ENCODE measurements around the gene DCAF4L1. TPM values are rescaled to one million over a fixed set of nuclear protein-coding genes. Genes with fewer than 3 reads are reported as not detected.
A peak's percentile ranks its signal among the peaks of the same experiment; 100 is the strongest.

DCAF4L1 gene
- total RNA-seq, result 0.24 TPM
- long read RNA-seq, result 0 reads

GRCh38 chr4:41981456-41981855 lies at the start of gene DCAF4L1:
Gene DCAF4L1 (plus strand): TSS chr4:41981756. CDS start chr4:41981793, 37 bp downstream.
- intact Hi-C loops (cut with DNase I), result no loop called here
- ATAC-seq, result no peak
- DNase-seq (ENCODE audit: missing footprints), result no peak

GRCh38 chr4:41932988-41933387 lies 48.6 kb upstream of the DCAF4L1 start:
- intact Hi-C loops (cut with DNase I), result no loop called here
- ATAC-seq (no peak), DNase-seq (ENCODE audit: missing footprints) (no peak)

GRCh38 chr4:41933997-41934503 lies 47.5 kb upstream of the DCAF4L1 start:
- DNase-seq (ENCODE audit: missing footprints) (no peak), ATAC-seq (peak; percentile 17)
- intact Hi-C loops (cut with DNase I), result loop anchor here (2.0 kb wide), 1 partner anchor 57 kb away; the partner anchor contains the start of gene SLC30A9

- ATAC-seq, result peak; percentile 23
- no peak for DNase-seq (ENCODE audit: missing footprints)
- intact Hi-C loops (cut with DNase I), result loop anchor here (2.0 kb wide), 1 partner anchor 56 kb away; the partner anchor contains the start of gene SLC30A9
Observed at GRCh38 chr4:41934514-41934900, 47.0 kb upstream of the DCAF4L1 start.

GRCh38 chr4:41934901-41935651 lies 46.5 kb upstream of the DCAF4L1 start, which contains the start of gene TMEM33:
Gene TMEM33 (plus strand): TSS chr4:41935429. CDS start chr4:41935485, 56 bp downstream.
- DNase-seq (ENCODE audit: missing footprints), result peak; percentile 89
- intact Hi-C loops (cut with DNase I), result loop anchor here (2.0 kb wide), 1 partner anchor 56 kb away; the partner anchor contains the start of gene SLC30A9
- ATAC-seq, result peak; percentile 97

GRCh38 chr4:41935652-41936021 lies 45.9 kb upstream of the DCAF4L1 start:
- intact Hi-C loops (cut with DNase I), result loop anchor here (2.0 kb wide), 1 partner anchor 55 kb away; the partner anchor contains the start of gene SLC30A9
- DNase-seq (ENCODE audit: missing footprints) (no peak), ATAC-seq (no peak)

- DNase-seq (ENCODE audit: missing footprints), result no peak
- no peak for ATAC-seq
- intact Hi-C loops (cut with DNase I), result no loop called here
Observed at GRCh38 chr4:41939016-41939626, 42.4 kb upstream of the DCAF4L1 start.

GRCh38 chr4:41940834-41941233 lies 40.7 kb upstream of the DCAF4L1 start:
- DNase-seq (ENCODE audit: missing footprints) (no peak), ATAC-seq (no peak)
- intact Hi-C loops (cut with DNase I), result no loop called here

GRCh38 chr4:41943506-41943905 lies 38.0 kb upstream of the DCAF4L1 start:
- no peak for ATAC-seq
- intact Hi-C loops (cut with DNase I), result no loop called here
- no peak for DNase-seq (ENCODE audit: missing footprints)

- no peak for DNase-seq (ENCODE audit: missing footprints)
Observed at GRCh38 chr4:41944089-41944488, 37.5 kb upstream of the DCAF4L1 start.

GRCh38 chr4:41949531-41949930 lies 32.0 kb upstream of the DCAF4L1 start:
- DNase-seq (ENCODE audit: missing footprints) (no peak), ATAC-seq (no peak)
- intact Hi-C loops (cut with DNase I), result no loop called here

More at GRCh38 chr4:41944089-41944488, 37.5 kb upstream of the DCAF4L1 start:
- intact Hi-C loops (cut with DNase I), result no loop called here
- no peak for ATAC-seq

GRCh38 chr4:41957634-41958033 lies 23.9 kb upstream of the DCAF4L1 start:
- ATAC-seq (no peak), DNase-seq (ENCODE audit: missing footprints) (no peak)
- intact Hi-C loops (cut with DNase I), result loop anchor here (5.0 kb wide), 1 partner anchor 325 kb away; no protein-coding TSS in a partner anchor

- ATAC-seq, result no peak
- intact Hi-C loops (cut with DNase I), result no loop called here
- DNase-seq (ENCODE audit: missing footprints), result no peak
Observed at GRCh38 chr4:41963105-41963504, 18.5 kb upstream of the DCAF4L1 start.

GRCh38 chr4:41964401-41964800 lies 17.2 kb upstream of the DCAF4L1 start:
- DNase-seq (ENCODE audit: missing footprints) (no peak), ATAC-seq (no peak)
- intact Hi-C loops (cut with DNase I), result no loop called here

- intact Hi-C loops (cut with DNase I), result no loop called here
- DNase-seq (ENCODE audit: missing footprints) (no peak), ATAC-seq (no peak)
Observed at GRCh38 chr4:41967392-41967791, 14.2 kb upstream of the DCAF4L1 start.

- intact Hi-C loops (cut with DNase I), result no loop called here
- ATAC-seq, result no peak
- no peak for DNase-seq (ENCODE audit: missing footprints)
Observed at GRCh38 chr4:41969671-41970070, 11.9 kb upstream of the DCAF4L1 start.

GRCh38 chr4:41975341-41975740 lies 6.2 kb upstream of the DCAF4L1 start:
- intact Hi-C loops (cut with DNase I), result no loop called here
- ATAC-seq, result no peak
- no peak for DNase-seq (ENCODE audit: missing footprints)

- DNase-seq (ENCODE audit: missing footprints), result no peak
- intact Hi-C loops (cut with DNase I), result no loop called here
- no peak for ATAC-seq
Observed at GRCh38 chr4:41976775-41977516, 4.6 kb upstream of the DCAF4L1 start.

- intact Hi-C loops (cut with DNase I), result no loop called here
- ATAC-seq (no peak), DNase-seq (ENCODE audit: missing footprints) (no peak)
Observed at GRCh38 chr4:41977709-41978108, 3.8 kb upstream of the DCAF4L1 start.
